Testis (tissue), 2 donors: ENCODE data around the gene RXRA.

ENCODE experiments used
- CTCF ChIP-seq, 3 experiments: fragments of 450-650 bp in 2 of 3; fragments of 200-600 bp in 1 of 3; sonication (generic) in 1 of 3; IDR thresholded peaks; one replicate each; pipeline ENCODE4 v1.5.1; 2016 to 2019; ENCODE audit warnings: antibody characterized with exemption in 3 of 3, mild to moderate bottlenecking in 2 of 3, moderate library complexity in 1 of 3
- POLR2A ChIP-seq: fragments of 450-650 bp; IDR thresholded peaks from one replicate; pipeline ENCODE4 v1.6.1; 2017; ENCODE audit warnings: antibody characterized with exemption, mild to moderate bottlenecking, moderate library complexity

- TF ChIP-seq CTCF (IDR thresholded peaks at IDR 0.05) (no peak), POLR2A (no peak)
Measured at GRCh38 chr9:134485653-134486052, 159.4 kb downstream of the RXRA start.
